Colonic mucosa (tissue), 4 donors: ENCODE data around the gene FOXJ2. TPM values are rescaled to one million over a fixed set of nuclear protein-coding genes. Genes with fewer than 3 reads are reported as not detected.

ENCODE experiments used
- DNase-seq: peaks from one replicate; pipeline ENCODE4 v3.0.0-alpha.2; 2020
- H3K27ac ChIP-seq: fragments of 200-600 bp; one replicate; pipeline ENCODE4 v1.8.0; 2021
- H3K27me3 ChIP-seq: fragments of 200-600 bp; one replicate; pipeline ENCODE4 v1.8.0; 2021
- H3K36me3 ChIP-seq: fragments of 200-600 bp; one replicate; pipeline ENCODE4 v1.8.0; 2021
- H3K4me1 ChIP-seq: fragments of 200-600 bp; one replicate; pipeline ENCODE4 v1.8.0; 2021; ENCODE audit warnings: mild to moderate bottlenecking
- H3K4me3 ChIP-seq: fragments of 200-600 bp; one replicate; pipeline ENCODE4 v1.8.0; 2021
- H3K9ac ChIP-seq, 2 donors: one replicate each; pipeline ENCODE4 v1.7.0; 2013; ENCODE audit warnings: control low read depth in 2 of 2, low read depth in 2 of 2, low read length in 2 of 2
- H3K9me3 ChIP-seq: fragments of 200-600 bp; one replicate; pipeline ENCODE4 v1.8.0; 2021
- intact Hi-C: fragments of 100-400 bp; cut with DNase I; formaldehyde crosslinking; loops from one replicate; pipeline ENCODE4 v1.14.1; 2022
- total RNA-seq, 2 donors: library from RNA; stranded (reverse); fragmentation: NEBNext Ultra II Directional in 1 of 2; extraction: Animal tissue kit (Norgen Biotek cat#: 25700) in 1 of 2; gene quantifications; one replicate each; pipeline ENCODE4 v1.2.1, GENCODE V29; 2021
- TF ChIP-seq, protein P1 (sequence below): fragments of 200-600 bp; IDR thresholded peaks from one replicate; pipeline ENCODE4 v1.8.0; 2022; ENCODE audit warnings: antibody characterized with exemption, mild to moderate bottlenecking
- donor health status: healthy.
- donor health status: DM: no; HTN: no; CAD: no.
- donor health status: DM: no; HTN: no; CAD: no.

Gene FOXJ2
- total RNA-seq, 2 donors from 2014 or later, result 10.7 to 14.9 TPM

DNA sequence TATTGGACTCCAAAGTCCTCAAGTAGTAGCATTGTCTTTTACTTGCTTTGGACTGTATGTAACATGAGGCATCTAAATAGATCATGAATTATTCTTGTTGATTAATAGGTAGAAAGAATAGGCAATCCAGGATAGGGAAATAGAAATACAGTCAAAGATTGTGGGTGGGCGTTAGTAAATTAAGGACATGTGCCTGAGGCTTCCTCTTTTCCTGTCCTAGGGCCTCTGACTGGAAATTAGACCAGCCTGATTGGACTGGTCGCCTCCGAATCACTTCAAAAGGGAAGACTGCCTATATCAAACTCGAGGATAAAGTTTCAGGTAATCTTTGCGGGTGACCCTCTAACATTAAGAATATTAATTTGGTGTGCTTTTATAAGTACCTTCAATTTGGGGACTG is 57.2 kb downstream of the FOXJ2 start:
- DNase-seq, result no peak
- intact Hi-C loops, result no loop called here
- H3K27me3 ChIP-seq, result no peaks in the 10 kb centered on the region
- no peaks in the 10 kb centered on the region for H3K9me3 ChIP-seq
- H3K4me3 ChIP-seq, result no peak overlapping the region
- TF ChIP-seq, protein P1, sequence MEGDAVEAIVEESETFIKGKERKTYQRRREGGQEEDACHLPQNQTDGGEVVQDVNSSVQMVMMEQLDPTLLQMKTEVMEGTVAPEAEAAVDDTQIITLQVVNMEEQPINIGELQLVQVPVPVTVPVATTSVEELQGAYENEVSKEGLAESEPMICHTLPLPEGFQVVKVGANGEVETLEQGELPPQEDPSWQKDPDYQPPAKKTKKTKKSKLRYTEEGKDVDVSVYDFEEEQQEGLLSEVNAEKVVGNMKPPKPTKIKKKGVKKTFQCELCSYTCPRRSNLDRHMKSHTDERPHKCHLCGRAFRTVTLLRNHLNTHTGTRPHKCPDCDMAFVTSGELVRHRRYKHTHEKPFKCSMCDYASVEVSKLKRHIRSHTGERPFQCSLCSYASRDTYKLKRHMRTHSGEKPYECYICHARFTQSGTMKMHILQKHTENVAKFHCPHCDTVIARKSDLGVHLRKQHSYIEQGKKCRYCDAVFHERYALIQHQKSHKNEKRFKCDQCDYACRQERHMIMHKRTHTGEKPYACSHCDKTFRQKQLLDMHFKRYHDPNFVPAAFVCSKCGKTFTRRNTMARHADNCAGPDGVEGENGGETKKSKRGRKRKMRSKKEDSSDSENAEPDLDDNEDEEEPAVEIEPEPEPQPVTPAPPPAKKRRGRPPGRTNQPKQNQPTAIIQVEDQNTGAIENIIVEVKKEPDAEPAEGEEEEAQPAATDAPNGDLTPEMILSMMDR, result no peak
- H3K4me1 ChIP-seq, result no peaks in the 10 kb centered on the region
- no peak overlapping the region for H3K9ac ChIP-seq
- H3K27ac ChIP-seq, result no peak overlapping the region
- peaks cover 8% of the 10 kb centered on the region for H3K36me3 ChIP-seq

DNA sequence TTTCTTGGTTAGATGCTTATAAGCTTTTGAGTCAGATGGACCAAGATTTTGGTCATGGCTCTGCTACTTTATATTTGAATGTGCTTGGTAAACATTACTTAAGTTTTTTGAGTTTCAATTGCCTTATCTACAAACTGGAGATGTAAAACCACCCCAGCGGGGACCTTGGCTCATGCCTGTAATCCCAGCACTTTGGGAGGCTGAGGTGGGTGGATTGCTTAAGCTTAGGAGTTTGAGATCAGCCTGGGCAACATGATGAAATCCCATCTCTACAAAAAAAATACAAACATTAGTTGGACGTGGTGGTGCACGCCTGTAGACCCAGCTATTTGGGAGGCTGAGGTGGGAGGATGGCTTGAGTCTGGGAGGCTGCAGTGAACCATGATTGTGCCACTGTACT is 60.8 kb downstream of the FOXJ2 start:
- Histone ChIP-seq H3K27ac (no peak overlapping the region), H3K9ac (no peak overlapping the region), H3K4me1 (no peaks in the 10 kb centered on the region), H3K36me3 (peaks cover 8% of the 10 kb centered on the region), H3K9me3 (no peaks in the 10 kb centered on the region), H3K27me3 (no peaks in the 10 kb centered on the region), H3K4me3 (no peak overlapping the region)
- TF ChIP-seq, protein P1, result no peak
- DNase-seq, result no peak
- intact Hi-C loops, result no loop called here

DNA sequence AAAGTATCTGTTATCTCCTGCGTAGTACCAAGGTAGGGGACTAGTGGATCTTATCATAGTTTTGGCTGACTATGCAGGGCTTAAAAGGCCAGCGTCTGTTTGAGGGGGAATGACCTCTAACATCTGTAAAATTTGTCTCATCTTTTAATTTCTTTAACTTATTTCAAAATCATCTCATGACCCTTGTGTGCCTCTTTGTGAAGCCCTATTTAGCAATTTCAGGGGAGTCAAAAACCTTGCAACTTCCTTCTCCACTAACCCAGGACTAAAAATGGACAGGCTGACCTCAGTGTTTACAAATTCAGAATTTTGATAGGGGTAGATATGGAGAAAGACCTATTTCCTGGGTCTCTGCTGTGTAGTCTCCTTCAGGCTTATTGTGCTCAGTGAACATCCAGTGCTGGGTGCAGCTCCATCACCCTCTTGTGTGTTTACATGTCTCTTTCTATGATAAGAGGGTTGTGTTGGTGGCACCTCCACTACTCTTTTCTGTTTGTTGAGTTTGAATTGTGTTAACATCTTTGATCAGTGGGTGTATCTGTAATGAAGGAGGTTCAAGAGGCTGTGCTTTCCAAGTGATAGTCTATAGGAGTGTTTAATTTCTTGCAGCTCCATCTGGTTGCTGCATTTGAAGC is 63.9 kb downstream of the FOXJ2 start:
- Histone ChIP-seq H3K9me3 (no peaks in the 10 kb centered on the region), H3K9ac (no peak overlapping the region), H3K4me1 (no peaks in the 10 kb centered on the region), H3K4me3 (no peak overlapping the region), H3K27me3 (no peaks in the 10 kb centered on the region), H3K36me3 (peaks cover 8% of the 10 kb centered on the region), H3K27ac (no peak overlapping the region)
- intact Hi-C loops, result no loop called here
- TF ChIP-seq, protein P1, result no peak
- DNase-seq, result no peak

DNA sequence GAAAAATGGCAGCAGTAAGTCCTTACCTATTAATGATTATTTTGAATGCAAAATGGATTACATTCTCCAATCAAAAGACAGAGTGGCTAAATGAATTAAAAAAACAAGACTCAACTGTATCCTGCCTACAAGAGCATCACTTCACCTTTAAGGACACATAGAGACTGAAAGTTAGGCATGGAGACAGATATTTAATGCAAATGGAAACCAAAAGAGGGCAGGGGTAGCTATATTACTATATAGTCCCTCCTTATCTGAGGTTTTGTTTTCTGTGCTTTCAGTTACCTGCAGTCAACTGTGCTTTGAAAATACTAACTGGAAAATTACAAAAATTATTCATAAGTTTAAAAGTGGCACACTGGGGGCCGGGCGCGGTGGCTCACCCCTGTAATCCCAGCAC is 66.7 kb downstream of the FOXJ2 start:
- intact Hi-C loops, result no loop called here
- Histone ChIP-seq H3K36me3 (no peaks in the 10 kb centered on the region), H3K4me3 (no peak overlapping the region)

More for the DNA sequence above, 66.7 kb downstream of the FOXJ2 start:
- no peaks in the 10 kb centered on the region for H3K4me1 ChIP-seq
- H3K9me3 ChIP-seq, result no peaks in the 10 kb centered on the region
- H3K27ac ChIP-seq, result no peak overlapping the region
- TF ChIP-seq, protein P1, result no peak
- H3K9ac ChIP-seq, result no peak overlapping the region
- H3K27me3 ChIP-seq, result no peaks in the 10 kb centered on the region
- no peak for DNase-seq

Other genes starting within 250 kb of the FOXJ2 start
- gene NANOG, start 243.3 kb upstream of the FOXJ2 start, total RNA-seq, result under 1 TPM in 1 of 2 donors, not detected in 1; 0.40 TPM
- 1 to 10 TPM in 1 of 2 donors, under 1 TPM in 1; 0.35 to 1.0 TPM for gene SLC2A14, start 159.8 kb upstream of the FOXJ2 start, total RNA-seq
- 10 to 100 TPM; 21.6 to 29.0 TPM for gene SLC2A3, start 96.5 kb upstream of the FOXJ2 start, total RNA-seq
- gene C3AR1, start 33.6 kb downstream of the FOXJ2 start, total RNA-seq, result 1 to 10 TPM; 1.8 to 7.9 TPM
- gene NECAP1, start 49.6 kb downstream of the FOXJ2 start, total RNA-seq, result 10 to 100 TPM; 43.7 to 46.1 TPM
- 1 to 10 TPM; 1.8 TPM for gene CLEC4A, start 90.9 kb downstream of the FOXJ2 start, total RNA-seq
- not detected for gene ZNF705A, start 124.3 kb downstream of the FOXJ2 start, total RNA-seq
- gene FAM90A1, start 194.9 kb downstream of the FOXJ2 start, total RNA-seq, result under 1 TPM in 1 of 2 donors, not detected in 1; 0.42 TPM